Ovary (tissue), 3 donors: Measurements from ENCODE around the gene FRMD3.

Experiments used
- CTCF ChIP-seq, 3 donors: fragments of 450-650 bp in 2 of 3; fragments of 200-600 bp in 1 of 3; IDR thresholded peaks; one replicate each; pipeline versions ENCODE4 v1.5.1 to v1.8.0; 2016 to 2022; ENCODE audit warnings: antibody characterized with exemption in 3 of 3, mild to moderate bottlenecking in 1 of 3
- EP300 ChIP-seq: sonication (generic); formaldehyde crosslinking; IDR thresholded peaks from one replicate; pipeline ENCODE4 v1.6.1; 2017; ENCODE audit warnings: antibody characterized with exemption
- POLR2A ChIP-seq: fragments of 450-650 bp; IDR thresholded peaks from one replicate; pipeline ENCODE4 v1.6.1; 2017; ENCODE audit warnings: antibody characterized with exemption, mild to moderate bottlenecking, moderate library complexity
- donor health status: DM: no; HTN: no; CAD: no.

- no peak for TF ChIP-seq POLR2A
- no peak for TF ChIP-seq CTCF (IDR thresholded peaks at IDR 0.05)
- no peak for TF ChIP-seq EP300
Measured at GRCh38 chr9:83477120-83477519, 61.1 kb downstream of the FRMD3 start.
